Stimulated activated CD8-positive, alpha-beta memory T cell treated with anti-CD3 and anti-CD28 coated beads, Interleukin-4, amount 100 ng/mL, for 24 hours (primary cell): ENCODE data around the gene SMIM10L2A.
"Not testable (repeated sequence)": the region's sequence is repeated elsewhere in the genome, so short reads cannot be mapped to it uniquely, and the experiment has no call there.

ENCODE experiments used
- DNase-seq: peaks from one replicate; pipeline ENCODE4 v3.0.0-alpha.2; 2020; ENCODE audit warnings: low read depth

The SMIM10L2A gene

GRCh38 chrX:135423173-135423864, 1.6 kb downstream of the SMIM10L2A start:
- DNase-seq, result not testable (repeated sequence)

DNA sequence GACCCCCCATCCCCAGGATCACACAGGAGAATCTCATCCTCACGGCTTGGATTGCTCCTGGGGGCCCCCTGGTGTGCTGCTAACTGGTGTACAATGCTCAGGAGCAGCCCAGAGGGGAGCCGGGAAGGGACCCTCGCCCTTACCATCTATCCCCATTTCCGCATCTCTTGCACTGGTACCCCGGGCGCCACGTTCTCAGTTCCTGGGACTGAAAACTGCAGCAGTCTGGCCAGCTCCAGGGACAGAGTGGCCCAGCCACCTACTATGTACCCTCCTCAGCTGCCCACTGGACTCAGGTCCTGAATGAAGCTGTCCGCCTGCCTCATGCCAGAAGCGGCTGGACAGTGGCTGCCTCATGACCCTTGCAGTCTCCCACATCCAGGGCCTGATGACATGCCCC, 2.7 kb downstream of the SMIM10L2A start:
- no peak for DNase-seq

- no peak for DNase-seq
These were observed 3.6 kb downstream of the SMIM10L2A start for GRCh38 chrX:135425026-135425965.

DNA sequence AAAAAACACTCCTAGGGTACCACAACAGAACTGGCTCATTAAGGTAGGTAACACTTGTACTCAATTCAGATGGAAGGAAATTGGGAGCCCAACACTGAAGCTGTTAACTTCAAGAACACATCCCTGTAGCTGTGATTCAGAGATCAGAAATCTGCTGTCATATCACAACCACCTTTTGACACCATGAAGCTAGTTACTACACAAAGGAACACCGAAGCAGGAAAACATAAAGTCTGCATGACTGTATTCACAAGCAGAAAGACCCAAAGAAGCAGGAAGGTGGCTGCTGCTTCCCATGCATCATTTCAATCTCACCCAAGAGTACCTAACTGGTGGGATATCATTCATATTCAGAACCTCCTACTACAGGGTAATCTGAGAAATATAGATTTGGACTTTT, 7.7 kb downstream of the SMIM10L2A start:
- DNase-seq, result no peak

- no peak for DNase-seq
These were observed 10.1 kb downstream of the SMIM10L2A start for GRCh38 chrX:135431886-135432285.

DNA sequence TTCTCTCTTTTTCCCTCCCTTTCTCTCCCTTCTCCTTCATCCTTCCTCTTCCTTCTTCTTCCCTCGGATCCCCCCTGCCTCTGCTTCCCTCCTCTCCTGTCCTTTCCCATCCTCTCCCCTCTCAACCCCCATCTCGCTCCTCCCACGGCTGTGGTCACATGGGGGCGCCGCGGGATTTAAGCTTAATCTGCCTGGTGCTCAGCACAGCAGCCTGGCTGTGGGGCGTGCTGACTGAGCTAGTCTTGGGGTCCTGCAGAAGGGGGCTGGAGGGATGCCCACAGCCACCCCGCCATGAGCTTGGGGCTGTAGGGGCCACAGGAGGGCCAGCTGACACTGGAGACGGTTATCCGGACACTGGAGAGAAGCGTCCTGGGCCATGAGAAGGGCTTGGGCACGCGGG, 10.7 kb downstream of the SMIM10L2A start:
- no peak for DNase-seq

DNA sequence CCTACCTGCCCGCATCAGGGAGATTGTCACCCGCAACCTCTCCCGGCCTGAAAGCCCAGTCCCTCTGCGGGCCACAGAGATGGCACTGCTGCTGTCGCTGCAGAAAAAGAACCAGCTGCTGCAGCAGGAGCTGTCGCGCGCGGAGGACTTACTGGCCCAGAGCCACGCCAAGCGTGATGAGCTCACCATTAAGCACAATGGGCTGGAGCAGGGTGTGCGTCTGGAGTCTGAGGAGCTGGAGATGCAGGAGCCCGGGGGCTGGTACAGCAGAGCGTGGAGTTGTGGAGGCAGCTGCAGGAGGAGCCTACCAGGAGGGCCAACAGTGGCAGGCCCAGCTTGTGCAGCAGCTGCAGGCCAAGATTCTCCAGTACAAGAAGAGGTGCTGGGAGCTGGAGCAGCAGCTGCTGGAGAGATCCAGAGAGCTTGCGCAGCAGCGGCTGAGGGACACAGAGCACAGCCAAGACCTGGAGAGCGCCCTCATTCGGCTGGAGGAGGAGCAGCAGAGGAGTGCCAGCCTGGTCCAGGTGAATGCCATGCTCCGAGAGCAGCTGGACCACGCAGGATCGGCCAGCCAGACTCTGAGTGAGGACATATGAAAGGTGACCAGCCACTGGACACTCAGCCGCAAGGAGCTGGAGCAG, 11.3 kb downstream of the SMIM10L2A start:
- no peak for DNase-seq

DNA sequence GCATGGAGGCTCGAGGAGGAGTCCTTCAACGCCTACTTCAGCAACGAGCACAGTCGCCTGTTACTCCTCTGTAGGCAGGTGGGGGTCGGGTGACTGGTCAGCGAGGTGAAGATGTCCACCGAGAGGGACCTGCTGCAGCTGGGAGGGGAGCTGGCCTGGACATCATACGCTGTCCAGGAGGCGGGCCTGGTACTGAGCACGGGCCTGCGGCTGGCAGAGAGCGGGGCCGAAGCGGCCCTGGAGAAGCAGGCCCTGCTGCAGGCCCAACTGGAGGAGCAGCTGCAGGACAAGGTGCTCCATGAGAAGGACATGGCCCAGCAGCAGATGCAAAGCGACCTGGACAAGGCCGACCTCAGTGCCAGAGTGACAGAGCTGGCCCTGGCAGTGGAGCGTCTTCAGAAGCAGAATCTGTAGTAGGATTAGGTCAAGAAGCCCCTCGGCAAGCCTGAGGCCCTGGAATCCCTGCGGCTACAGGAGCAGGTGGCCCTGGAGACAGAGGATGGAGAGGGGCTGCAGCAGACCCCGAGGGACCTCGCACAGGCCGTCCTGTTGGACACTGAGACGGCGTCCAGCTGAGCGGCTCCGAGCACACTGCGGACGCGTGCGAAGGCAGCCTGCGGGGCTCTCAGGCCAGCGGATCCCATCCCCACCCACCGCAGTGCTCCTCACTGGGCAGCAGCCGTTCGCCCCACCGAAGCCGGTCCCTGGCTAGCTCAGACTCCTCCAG, 11.9 kb downstream of the SMIM10L2A start:
- no peak for DNase-seq

- DNase-seq, result no peak
These were observed 12.8 kb downstream of the SMIM10L2A start for GRCh38 chrX:135434258-135435138.

- DNase-seq, result no peak
These were observed 13.6 kb downstream of the SMIM10L2A start for GRCh38 chrX:135435139-135435922.

DNA sequence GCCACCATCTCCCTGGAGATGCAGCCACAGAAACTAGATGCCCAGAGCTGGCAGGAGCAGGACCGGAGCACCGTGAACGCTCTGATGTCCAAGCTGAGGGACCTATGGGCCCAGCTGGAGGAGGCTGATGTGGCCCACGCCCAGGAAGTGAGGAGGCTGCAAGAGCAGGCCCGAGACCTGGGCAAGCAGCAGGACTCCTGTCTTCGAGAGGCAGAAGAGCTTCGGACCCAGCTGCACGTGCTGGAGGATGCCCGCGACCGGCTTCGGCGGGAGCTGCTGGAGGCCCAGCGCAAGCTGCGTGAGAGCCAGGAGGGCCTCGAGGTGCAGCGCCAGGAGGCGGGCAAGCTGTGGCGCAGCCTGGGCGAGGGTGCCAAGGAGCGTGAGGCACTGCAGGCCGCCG, 14.2 kb downstream of the SMIM10L2A start:
- no peak for DNase-seq

DNA sequence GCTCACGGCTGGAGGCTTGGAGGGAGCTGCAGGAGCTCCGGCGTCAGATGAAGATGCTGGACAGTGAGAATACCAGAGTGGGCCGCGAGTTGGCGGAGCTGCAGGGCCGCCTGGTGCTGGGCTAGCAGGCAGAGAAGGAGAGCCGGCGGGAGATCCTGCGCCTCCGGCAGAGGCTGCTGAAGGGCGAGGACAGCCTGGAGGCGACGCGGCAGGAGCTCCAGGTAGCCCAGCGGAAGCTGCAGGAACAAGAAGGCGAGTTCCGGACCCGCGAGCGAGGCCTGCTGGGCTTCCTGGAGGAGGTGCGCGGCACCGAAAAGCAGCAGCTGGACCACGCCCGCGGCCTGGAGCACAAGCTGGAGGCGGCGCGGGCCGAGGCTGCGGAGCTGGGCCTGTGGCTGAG, 14.7 kb downstream of the SMIM10L2A start:
- DNase-seq, result no peak

GRCh38 chrX:135436966-135437866, 15.5 kb downstream of the SMIM10L2A start:
- no peak for DNase-seq

- DNase-seq, result no peak
These were observed 16.4 kb downstream of the SMIM10L2A start for GRCh38 chrX:135437867-135438733.

DNA sequence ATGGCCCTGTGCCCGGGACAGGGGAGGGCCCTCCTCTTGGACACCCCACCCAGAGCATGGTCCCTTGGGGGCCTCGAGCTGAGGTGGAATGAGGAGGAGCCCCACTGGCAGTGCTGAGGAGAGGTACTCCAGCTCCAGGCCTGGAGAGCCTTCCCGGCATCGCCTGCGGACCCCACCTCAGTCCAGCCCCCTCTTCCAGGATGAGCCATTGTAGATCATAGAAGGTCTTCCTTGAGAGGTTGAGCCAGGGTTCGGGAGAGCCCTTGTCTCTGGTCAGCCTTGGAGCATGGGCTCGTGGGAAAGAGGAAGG, 16.9 kb downstream of the SMIM10L2A start:
- no peak for DNase-seq

DNA sequence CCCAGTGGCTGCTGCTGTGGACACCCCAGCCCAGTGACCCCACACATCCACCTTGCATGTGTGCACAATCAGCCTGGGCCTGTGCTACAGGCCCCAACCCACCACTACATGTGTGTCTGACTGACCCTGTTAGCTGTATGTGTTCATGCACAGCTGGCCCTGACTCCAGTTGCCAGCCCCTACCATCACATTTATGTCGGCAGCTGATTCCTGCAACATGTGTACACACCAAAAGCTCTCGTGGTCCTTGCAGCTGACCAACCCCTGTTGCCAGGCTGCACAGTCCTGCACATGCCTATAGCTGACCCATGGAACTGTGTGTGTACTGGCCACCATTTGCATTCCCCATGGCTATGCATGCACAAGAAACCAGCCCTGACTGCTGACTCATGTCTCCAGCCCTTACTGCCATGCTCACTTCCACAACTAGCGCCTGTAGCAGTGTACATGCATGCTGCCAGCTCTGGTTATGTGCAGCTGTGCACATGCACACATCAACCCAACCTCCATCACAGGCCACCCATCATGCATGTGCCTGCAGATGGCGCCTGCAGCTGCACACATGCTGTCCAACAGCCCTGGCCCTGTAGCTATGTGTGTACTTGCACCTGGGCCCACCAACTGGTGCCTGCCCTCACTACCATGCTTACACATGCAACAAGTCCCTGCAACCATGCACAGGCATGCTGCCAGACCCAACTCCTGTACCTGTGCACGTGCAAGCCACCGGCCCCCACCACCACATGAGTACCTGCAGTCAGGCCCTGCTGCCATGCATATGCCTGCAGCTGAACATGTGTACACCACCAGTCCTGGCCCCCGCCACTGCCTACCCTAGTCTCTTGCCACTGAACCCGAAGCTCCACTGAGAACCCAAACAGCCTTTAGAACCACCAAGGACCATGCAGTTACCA, 28.1 kb downstream of the SMIM10L2A start:
- DNase-seq, result no peak

GRCh38 chrX:135453381-135453780, 31.6 kb downstream of the SMIM10L2A start:
- no peak for DNase-seq
